ENCODE data around the gene KRTAP2-3. TPM values are rescaled to one million over a fixed set of nuclear protein-coding genes. Genes with fewer than 3 reads are reported as not detected.
"Not testable (repeated sequence)": the region's sequence is repeated elsewhere in the genome, so short reads cannot be mapped to it uniquely, and the experiment has no call there.

The KRTAP2-3 gene
- 2.2 TPM for polyA plus RNA-seq (2013, experiment 1 of 2; ENCODE audit: insufficient read length)
- polyA plus RNA-seq (2013, experiment 2 of 2; ENCODE audit: insufficient read length) = 1.6 TPM

GRCh38 chr17:41060052-41060604 lies at the start of gene KRTAP2-3:
KRTAP2-3 (minus strand) TSS chr17:41060114; CDS start chr17:41060050, 64 bp downstream.
- peak; percentile 98 for DNase-seq

GRCh38 chr17:41108728-41109386 lies 48.9 kb upstream of the KRTAP2-3 start:
- not testable (repeated sequence) for DNase-seq

GRCh38 chr17:41107941-41108450 lies 48.1 kb upstream of the KRTAP2-3 start:
- DNase-seq = peak; percentile 34

- DNase-seq = not testable (repeated sequence)
Observed at GRCh38 chr17:41105347-41105746, 45.4 kb upstream of the KRTAP2-3 start, which contains the start of gene KRTAP4-9. KRTAP4-9 (plus strand) TSS chr17:41105389; CDS start chr17:41105389, 0 bp downstream.

- DNase-seq = peak; percentile 84
Observed at GRCh38 chr17:41104386-41105038, 44.6 kb upstream of the KRTAP2-3 start.

- no peak for DNase-seq
Observed at GRCh38 chr17:41103896-41104295, 44.0 kb upstream of the KRTAP2-3 start.

GRCh38 chr17:41101586-41102259 lies 41.8 kb upstream of the KRTAP2-3 start, which contains the start of gene KRTAP4-16:
KRTAP4-16 (minus strand) TSS chr17:41102209; CDS start chr17:41102209, 0 bp downstream.
- no peak for DNase-seq

GRCh38 chr17:41099682-41100480 lies 40.0 kb upstream of the KRTAP2-3 start:
- peak; percentile 91 for DNase-seq

- peak; percentile 70 for DNase-seq
Observed at GRCh38 chr17:41098481-41098880, 38.6 kb upstream of the KRTAP2-3 start.

GRCh38 chr17:41098042-41098441 lies 38.1 kb upstream of the KRTAP2-3 start, which contains the start of gene KRTAP4-8:
KRTAP4-8 (minus strand) TSS chr17:41098142; CDS start chr17:41098084, 58 bp downstream.
- no peak for DNase-seq

- DNase-seq = no peak
Observed at GRCh38 chr17:41096055-41096454, 36.1 kb upstream of the KRTAP2-3 start.

GRCh38 chr17:41088760-41089352 lies 28.9 kb upstream of the KRTAP2-3 start:
- DNase-seq = not testable (repeated sequence)

GRCh38 chr17:41084100-41084856 lies 24.4 kb upstream of the KRTAP2-3 start, which contains the start of gene KRTAP4-7:
KRTAP4-7 (plus strand) TSS chr17:41084150; CDS start chr17:41084207, 57 bp downstream.
- DNase-seq = not testable (repeated sequence)

GRCh38 chr17:41083427-41083826 lies 23.5 kb upstream of the KRTAP2-3 start:
- DNase-seq = peak; percentile 78

GRCh38 chr17:41082626-41083025 lies 22.7 kb upstream of the KRTAP2-3 start:
- no peak for DNase-seq

- DNase-seq = no peak
Observed at GRCh38 chr17:41076788-41077187, 16.9 kb upstream of the KRTAP2-3 start.

GRCh38 chr17:41073676-41074075 lies 13.8 kb upstream of the KRTAP2-3 start:
- DNase-seq = no peak

GRCh38 chr17:41071606-41072360 lies 11.9 kb upstream of the KRTAP2-3 start:
- DNase-seq = no peak

- DNase-seq = no peak
Observed at GRCh38 chr17:41069031-41069430, 9.1 kb upstream of the KRTAP2-3 start.

All from fibroblast of skin of scalp (primary cell).